Measurements from ENCODE around the gene IFT122.

- TF ChIP-seq ZNF274 (IDR thresholded peaks at IDR 0.05; ENCODE audit: low read depth, low read length) (no peak), SUZ12 (IDR thresholded peaks at IDR 0.05; ENCODE audit: extremely low read depth, insufficient read depth, insufficient read length) (no peak)
Measured at GRCh38 chr3:129555616-129556357, 115.8 kb downstream of the IFT122 start.

All from NT2/D1 (cell line).